ENCODE results near the gene GPHN. TPM values are rescaled to one million over a fixed set of nuclear protein-coding genes. Genes with fewer than 3 reads are reported as not detected.

The GPHN gene
- polyA plus RNA-seq, 1 of the 3 experiments (the other 2 are of a cell fraction): 6.9 TPM

DNA sequence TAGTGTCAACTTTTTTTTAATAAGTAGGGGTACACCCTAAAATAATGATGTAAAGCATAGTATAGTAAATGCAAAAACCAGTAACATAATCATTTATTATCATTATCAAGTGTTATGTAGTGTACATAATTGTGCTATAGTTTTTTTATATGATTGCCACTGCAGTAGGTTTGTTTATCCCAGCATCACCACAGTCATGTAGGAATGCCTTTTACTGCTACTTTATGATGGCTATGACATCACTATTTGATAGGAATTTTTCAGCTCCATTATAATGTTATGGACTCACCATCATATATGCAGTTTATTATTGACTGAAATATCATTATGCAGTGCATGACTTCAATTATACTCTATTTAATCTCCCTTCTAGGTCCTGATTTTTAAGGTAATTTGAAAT lies 121.6 kb downstream of the GPHN start (continued):
- TF ChIP-seq, protein P1, sequence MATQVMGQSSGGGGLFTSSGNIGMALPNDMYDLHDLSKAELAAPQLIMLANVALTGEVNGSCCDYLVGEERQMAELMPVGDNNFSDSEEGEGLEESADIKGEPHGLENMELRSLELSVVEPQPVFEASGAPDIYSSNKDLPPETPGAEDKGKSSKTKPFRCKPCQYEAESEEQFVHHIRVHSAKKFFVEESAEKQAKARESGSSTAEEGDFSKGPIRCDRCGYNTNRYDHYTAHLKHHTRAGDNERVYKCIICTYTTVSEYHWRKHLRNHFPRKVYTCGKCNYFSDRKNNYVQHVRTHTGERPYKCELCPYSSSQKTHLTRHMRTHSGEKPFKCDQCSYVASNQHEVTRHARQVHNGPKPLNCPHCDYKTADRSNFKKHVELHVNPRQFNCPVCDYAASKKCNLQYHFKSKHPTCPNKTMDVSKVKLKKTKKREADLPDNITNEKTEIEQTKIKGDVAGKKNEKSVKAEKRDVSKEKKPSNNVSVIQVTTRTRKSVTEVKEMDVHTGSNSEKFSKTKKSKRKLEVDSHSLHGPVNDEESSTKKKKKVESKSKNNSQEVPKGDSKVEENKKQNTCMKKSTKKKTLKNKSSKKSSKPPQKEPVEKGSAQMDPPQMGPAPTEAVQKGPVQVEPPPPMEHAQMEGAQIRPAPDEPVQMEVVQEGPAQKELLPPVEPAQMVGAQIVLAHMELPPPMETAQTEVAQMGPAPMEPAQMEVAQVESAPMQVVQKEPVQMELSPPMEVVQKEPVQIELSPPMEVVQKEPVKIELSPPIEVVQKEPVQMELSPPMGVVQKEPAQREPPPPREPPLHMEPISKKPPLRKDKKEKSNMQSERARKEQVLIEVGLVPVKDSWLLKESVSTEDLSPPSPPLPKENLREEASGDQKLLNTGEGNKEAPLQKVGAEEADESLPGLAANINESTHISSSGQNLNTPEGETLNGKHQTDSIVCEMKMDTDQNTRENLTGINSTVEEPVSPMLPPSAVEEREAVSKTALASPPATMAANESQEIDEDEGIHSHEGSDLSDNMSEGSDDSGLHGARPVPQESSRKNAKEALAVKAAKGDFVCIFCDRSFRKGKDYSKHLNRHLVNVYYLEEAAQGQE (IDR thresholded peaks at IDR 0.05; ENCODE audit: low read depth, low read length): no peak
- TF ChIP-seq GATA2 (CRISPR knock-in tag; IDR thresholded peaks at IDR 0.05) (no peak), FOXM1 (IDR thresholded peaks at IDR 0.05; ENCODE audit: low read depth) (no peak), RFX5 (IDR thresholded peaks at IDR 0.05; ENCODE audit: low read length) (no peak), FOXJ3 (CRISPR knock-in tag; IDR thresholded peaks at IDR 0.05) (no peak), POLR2AphosphoS5 (IDR thresholded peaks at IDR 0.05; ENCODE audit: low read depth, low read length) (no peak), RCOR1 (IDR thresholded peaks at IDR 0.05; ENCODE audit: low read length) (no peak), YY1 (IDR thresholded peaks at IDR 0.05; ENCODE audit: low read depth) (no peak)
- TF ChIP-seq, protein P2, sequence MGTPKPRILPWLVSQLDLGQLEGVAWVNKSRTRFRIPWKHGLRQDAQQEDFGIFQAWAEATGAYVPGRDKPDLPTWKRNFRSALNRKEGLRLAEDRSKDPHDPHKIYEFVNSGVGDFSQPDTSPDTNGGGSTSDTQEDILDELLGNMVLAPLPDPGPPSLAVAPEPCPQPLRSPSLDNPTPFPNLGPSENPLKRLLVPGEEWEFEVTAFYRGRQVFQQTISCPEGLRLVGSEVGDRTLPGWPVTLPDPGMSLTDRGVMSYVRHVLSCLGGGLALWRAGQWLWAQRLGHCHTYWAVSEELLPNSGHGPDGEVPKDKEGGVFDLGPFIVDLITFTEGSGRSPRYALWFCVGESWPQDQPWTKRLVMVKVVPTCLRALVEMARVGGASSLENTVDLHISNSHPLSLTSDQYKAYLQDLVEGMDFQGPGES (IDR thresholded peaks at IDR 0.05; ENCODE audit: low read depth, low read length): no peak

DNA sequence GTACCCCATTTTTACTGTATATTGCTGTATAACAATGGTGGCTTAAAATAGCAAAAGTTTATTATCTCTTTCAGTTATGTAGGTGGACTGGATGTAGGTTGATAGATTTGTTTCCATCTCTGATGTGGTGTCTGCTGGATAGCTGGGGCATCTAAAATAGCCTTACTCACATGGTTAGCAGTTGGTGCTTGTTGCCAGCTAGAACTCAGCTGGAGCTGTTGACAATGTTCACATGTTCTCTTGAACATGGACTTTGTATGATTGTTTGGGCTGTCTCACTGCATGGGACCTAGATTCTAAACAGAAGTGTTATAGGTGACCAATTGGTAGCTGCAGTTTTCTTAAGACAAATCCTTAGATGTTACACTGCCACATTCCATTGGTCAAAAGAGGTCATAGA lies 126.9 kb downstream of the GPHN start:
- no peak for TF ChIP-seq JUND (IDR thresholded peaks at IDR 0.05)
- TF ChIP-seq NRF1 (IDR thresholded peaks at IDR 0.05; ENCODE audit: low read depth, low read length): no peak
- no peak for TF ChIP-seq YY1 (IDR thresholded peaks at IDR 0.05; ENCODE audit: low read depth)
- TF ChIP-seq, protein P3, sequence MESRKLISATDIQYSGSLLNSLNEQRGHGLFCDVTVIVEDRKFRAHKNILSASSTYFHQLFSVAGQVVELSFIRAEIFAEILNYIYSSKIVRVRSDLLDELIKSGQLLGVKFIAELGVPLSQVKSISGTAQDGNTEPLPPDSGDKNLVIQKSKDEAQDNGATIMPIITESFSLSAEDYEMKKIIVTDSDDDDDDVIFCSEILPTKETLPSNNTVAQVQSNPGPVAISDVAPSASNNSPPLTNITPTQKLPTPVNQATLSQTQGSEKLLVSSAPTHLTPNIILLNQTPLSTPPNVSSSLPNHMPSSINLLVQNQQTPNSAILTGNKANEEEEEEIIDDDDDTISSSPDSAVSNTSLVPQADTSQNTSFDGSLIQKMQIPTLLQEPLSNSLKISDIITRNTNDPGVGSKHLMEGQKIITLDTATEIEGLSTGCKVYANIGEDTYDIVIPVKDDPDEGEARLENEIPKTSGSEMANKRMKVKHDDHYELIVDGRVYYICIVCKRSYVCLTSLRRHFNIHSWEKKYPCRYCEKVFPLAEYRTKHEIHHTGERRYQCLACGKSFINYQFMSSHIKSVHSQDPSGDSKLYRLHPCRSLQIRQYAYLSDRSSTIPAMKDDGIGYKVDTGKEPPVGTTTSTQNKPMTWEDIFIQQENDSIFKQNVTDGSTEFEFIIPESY (IDR thresholded peaks at IDR 0.05; ENCODE audit: borderline replicate concordance, low read depth): no peak
- no peak for TF ChIP-seq SIN3A (IDR thresholded peaks at IDR 0.05; ENCODE audit: borderline replicate concordance, low read depth, low read length)
- TF ChIP-seq, protein P4, sequence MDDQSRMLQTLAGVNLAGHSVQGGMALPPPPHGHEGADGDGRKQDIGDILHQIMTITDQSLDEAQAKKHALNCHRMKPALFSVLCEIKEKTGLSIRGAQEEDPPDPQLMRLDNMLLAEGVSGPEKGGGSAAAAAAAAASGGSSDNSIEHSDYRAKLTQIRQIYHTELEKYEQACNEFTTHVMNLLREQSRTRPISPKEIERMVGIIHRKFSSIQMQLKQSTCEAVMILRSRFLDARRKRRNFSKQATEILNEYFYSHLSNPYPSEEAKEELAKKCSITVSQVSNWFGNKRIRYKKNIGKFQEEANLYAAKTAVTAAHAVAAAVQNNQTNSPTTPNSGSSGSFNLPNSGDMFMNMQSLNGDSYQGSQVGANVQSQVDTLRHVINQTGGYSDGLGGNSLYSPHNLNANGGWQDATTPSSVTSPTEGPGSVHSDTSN (IDR thresholded peaks at IDR 0.05): no peak
- TF ChIP-seq, protein P5, sequence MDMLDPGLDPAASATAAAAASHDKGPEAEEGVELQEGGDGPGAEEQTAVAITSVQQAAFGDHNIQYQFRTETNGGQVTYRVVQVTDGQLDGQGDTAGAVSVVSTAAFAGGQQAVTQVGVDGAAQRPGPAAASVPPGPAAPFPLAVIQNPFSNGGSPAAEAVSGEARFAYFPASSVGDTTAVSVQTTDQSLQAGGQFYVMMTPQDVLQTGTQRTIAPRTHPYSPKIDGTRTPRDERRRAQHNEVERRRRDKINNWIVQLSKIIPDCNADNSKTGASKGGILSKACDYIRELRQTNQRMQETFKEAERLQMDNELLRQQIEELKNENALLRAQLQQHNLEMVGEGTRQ (IDR thresholded peaks at IDR 0.05; ENCODE audit: borderline replicate concordance, low read depth, low read length): no peak
- no peak for TF ChIP-seq POLR2AphosphoS5 (IDR thresholded peaks at IDR 0.05; ENCODE audit: low read depth, low read length)
- TF ChIP-seq RAD21 (IDR thresholded peaks at IDR 0.05; ENCODE audit: low read length): no peak
- TF ChIP-seq NFIC (IDR thresholded peaks at IDR 0.05; ENCODE audit: borderline replicate concordance): no peak
- TF ChIP-seq SMC3 (IDR thresholded peaks at IDR 0.05; ENCODE audit: low read depth, low read length): no peak
- TF ChIP-seq GATA2 (CRISPR knock-in tag; IDR thresholded peaks at IDR 0.05): no peak
- DNase-seq: no peak
- Histone ChIP-seq H3K9me2 (no peaks in the 10 kb centered on the region), H3K79me2 (ENCODE audit: insufficient read depth) (no peaks in the 10 kb centered on the region), H3K4me1 (ENCODE audit: control insufficient read depth in 1 of 2, insufficient read depth in 2 of 2, low read depth in 1 of 2, low read length in 1 of 2) (peaks cover 0 to 6% of the 10 kb centered on the region in 2 experiments; a peak in 2 of 4 replicates), H3F3A (replicated peaks; ENCODE audit: insufficient read depth) (no peaks in the 10 kb centered on the region), H3K27me3 (ENCODE audit: insufficient read depth) (no peaks in the 10 kb centered on the region), H2AFZ (ENCODE audit: low read depth) (no peak overlapping the region; the same call in 1 of the 2 replicates), H3K9me3 (no peaks in the 10 kb centered on the region), H3K4me3 (ENCODE audit: low read depth in 2 of 2, low read length in 1 of 2) (no peak overlapping the region), H3K36me3 (replicated peaks in 1 of 2; ENCODE audit: control insufficient read depth in 1 of 2, insufficient read depth in 2 of 2, low read length in 1 of 2) (no peaks in the 10 kb centered on the region), H3K4me2 (no peak overlapping the region), H3K9ac (no peak overlapping the region), H3K27ac (ENCODE audit: low read depth in 2 of 2, low read length in 1 of 2) (no peak overlapping the region), H4K20me1 (ENCODE audit: insufficient read depth) (no peaks in the 10 kb centered on the region)
- CTCF ChIA-PET: no interaction called here
- POLR2A ChIA-PET: no interaction called here

Data from SK-N-SH (cell line).